HCT116 (cell line): ENCODE data around the gene CHRNG.

Experiments used
- CEBPB ChIP-seq: IDR thresholded peaks from 2 replicates; pipeline ENCODE4 v1.6.1; 2012; ENCODE audit warnings: low read depth
- EZH2 ChIP-seq: fragments of 200-600 bp; sonication (generic); IDR thresholded peaks from 2 replicates; pipeline ENCODE4 v1.6.1; 2017; ENCODE audit warnings: antibody characterized with exemption, mixed run types
- EZH2phosphoT487 ChIP-seq: fragments of 200-600 bp; IDR thresholded peaks from 2 replicates; pipeline ENCODE4 v1.6.1; 2018; ENCODE audit warnings: antibody characterized with exemption, borderline replicate concordance
- POLR2AphosphoS5 ChIP-seq: IDR thresholded peaks from 2 replicates; pipeline ENCODE4 v1.6.1; 2011; ENCODE audit warnings: mild to moderate bottlenecking, low read depth, low read length, moderate library complexity
- RAD21 ChIP-seq: IDR thresholded peaks from 2 replicates; pipeline ENCODE4 v1.6.1; 2012; ENCODE audit warnings: low read depth, mild to moderate bottlenecking
- TCF7L2 ChIP-seq: IDR thresholded peaks from 2 replicates; pipeline ENCODE4 v1.7.0; 2011; ENCODE audit warnings: borderline replicate concordance, inconsistent platforms; ENCODE audit not compliant: insufficient read depth, insufficient read length; ENCODE audit errors: extremely low read depth
- ZNF274 ChIP-seq: fragments of 200-500 bp; sonication (Bioruptor generic); IDR thresholded peaks from 2 replicates; pipeline ENCODE4 v1.6.1; 2014; ENCODE audit warnings: mild to moderate bottlenecking, low read depth, low read length, inconsistent platforms
- TF ChIP-seq, protein P1 (sequence below): IDR thresholded peaks from 2 replicates; pipeline ENCODE4 v1.6.1; 2011; ENCODE audit warnings: mild to moderate bottlenecking, low read length, moderate library complexity; ENCODE audit not compliant: insufficient replicate concordance; ENCODE audit errors: extremely low read depth
- TF ChIP-seq, protein P2 (sequence below), 3 experiments: fragments of 200-600 bp in 1 of 3; sonication (generic) in 1 of 3; IDR thresholded peaks in 2 of 3; conservative IDR thresholded peaks in 1 of 3; 2 replicates each; pipeline ENCODE4 v1.5.1; 2012 to 2017; ENCODE audit warnings: low read depth in 2 of 3, low read length in 2 of 3, antibody characterized with exemption in 1 of 3, borderline replicate concordance in 1 of 3, control low read depth in 1 of 3, mild to moderate bottlenecking in 1 of 3, mixed read lengths in 1 of 3, mixed run types in 1 of 3, moderate library complexity in 1 of 3; ENCODE audit not compliant: insufficient read depth in 1 of 3
- TF ChIP-seq, protein P3 (sequence below): IDR thresholded peaks from 2 replicates; pipeline ENCODE4 v1.6.1; 2012
- TF ChIP-seq, protein P4 (sequence below): IDR thresholded peaks from 2 replicates; pipeline ENCODE4 v1.6.1; 2012; ENCODE audit warnings: low read depth

DNA sequence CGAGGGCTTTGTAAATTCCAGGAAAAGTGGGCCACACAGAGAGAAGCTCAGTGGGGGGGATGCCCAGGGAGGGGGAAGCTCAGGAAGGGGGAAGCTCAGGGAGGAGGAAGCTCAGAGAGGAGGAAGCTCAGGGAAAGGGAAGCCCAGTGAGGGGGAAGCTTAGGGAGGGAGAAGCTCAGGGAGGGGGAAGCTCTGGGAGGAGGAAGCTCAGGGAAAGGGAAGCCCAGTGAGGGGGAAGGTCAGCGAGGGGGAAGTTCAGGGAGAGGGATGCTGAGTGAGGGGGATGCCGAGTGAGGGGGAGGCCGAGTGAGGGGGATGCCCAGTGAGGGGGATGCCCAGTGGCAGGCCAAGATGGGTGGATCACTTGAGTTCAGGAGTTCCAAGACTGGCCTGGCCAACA, 821 bp upstream of the CHRNG start:
- TF ChIP-seq, protein P1, sequence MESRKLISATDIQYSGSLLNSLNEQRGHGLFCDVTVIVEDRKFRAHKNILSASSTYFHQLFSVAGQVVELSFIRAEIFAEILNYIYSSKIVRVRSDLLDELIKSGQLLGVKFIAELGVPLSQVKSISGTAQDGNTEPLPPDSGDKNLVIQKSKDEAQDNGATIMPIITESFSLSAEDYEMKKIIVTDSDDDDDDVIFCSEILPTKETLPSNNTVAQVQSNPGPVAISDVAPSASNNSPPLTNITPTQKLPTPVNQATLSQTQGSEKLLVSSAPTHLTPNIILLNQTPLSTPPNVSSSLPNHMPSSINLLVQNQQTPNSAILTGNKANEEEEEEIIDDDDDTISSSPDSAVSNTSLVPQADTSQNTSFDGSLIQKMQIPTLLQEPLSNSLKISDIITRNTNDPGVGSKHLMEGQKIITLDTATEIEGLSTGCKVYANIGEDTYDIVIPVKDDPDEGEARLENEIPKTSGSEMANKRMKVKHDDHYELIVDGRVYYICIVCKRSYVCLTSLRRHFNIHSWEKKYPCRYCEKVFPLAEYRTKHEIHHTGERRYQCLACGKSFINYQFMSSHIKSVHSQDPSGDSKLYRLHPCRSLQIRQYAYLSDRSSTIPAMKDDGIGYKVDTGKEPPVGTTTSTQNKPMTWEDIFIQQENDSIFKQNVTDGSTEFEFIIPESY: no peak
- TF ChIP-seq, protein P2, sequence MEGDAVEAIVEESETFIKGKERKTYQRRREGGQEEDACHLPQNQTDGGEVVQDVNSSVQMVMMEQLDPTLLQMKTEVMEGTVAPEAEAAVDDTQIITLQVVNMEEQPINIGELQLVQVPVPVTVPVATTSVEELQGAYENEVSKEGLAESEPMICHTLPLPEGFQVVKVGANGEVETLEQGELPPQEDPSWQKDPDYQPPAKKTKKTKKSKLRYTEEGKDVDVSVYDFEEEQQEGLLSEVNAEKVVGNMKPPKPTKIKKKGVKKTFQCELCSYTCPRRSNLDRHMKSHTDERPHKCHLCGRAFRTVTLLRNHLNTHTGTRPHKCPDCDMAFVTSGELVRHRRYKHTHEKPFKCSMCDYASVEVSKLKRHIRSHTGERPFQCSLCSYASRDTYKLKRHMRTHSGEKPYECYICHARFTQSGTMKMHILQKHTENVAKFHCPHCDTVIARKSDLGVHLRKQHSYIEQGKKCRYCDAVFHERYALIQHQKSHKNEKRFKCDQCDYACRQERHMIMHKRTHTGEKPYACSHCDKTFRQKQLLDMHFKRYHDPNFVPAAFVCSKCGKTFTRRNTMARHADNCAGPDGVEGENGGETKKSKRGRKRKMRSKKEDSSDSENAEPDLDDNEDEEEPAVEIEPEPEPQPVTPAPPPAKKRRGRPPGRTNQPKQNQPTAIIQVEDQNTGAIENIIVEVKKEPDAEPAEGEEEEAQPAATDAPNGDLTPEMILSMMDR (IDR thresholded peaks at IDR 0.05 in 2 of 3, conservative IDR thresholded peaks at IDR 0.05 in 1 of 3; ENCODE audit: borderline replicate concordance in 1 of 3, insufficient read depth in 1 of 3, low read depth in 2 of 3, low read length in 2 of 3): no peak
- TF ChIP-seq RAD21 (no peak), EZH2 (no peak), CEBPB (no peak), POLR2AphosphoS5 (no peak), ZNF274 (no peak), TCF7L2 (no peak), EZH2phosphoT487 (no peak)
- TF ChIP-seq, protein P3, sequence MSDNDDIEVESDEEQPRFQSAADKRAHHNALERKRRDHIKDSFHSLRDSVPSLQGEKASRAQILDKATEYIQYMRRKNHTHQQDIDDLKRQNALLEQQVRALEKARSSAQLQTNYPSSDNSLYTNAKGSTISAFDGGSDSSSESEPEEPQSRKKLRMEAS: no peak
- TF ChIP-seq, protein P4, sequence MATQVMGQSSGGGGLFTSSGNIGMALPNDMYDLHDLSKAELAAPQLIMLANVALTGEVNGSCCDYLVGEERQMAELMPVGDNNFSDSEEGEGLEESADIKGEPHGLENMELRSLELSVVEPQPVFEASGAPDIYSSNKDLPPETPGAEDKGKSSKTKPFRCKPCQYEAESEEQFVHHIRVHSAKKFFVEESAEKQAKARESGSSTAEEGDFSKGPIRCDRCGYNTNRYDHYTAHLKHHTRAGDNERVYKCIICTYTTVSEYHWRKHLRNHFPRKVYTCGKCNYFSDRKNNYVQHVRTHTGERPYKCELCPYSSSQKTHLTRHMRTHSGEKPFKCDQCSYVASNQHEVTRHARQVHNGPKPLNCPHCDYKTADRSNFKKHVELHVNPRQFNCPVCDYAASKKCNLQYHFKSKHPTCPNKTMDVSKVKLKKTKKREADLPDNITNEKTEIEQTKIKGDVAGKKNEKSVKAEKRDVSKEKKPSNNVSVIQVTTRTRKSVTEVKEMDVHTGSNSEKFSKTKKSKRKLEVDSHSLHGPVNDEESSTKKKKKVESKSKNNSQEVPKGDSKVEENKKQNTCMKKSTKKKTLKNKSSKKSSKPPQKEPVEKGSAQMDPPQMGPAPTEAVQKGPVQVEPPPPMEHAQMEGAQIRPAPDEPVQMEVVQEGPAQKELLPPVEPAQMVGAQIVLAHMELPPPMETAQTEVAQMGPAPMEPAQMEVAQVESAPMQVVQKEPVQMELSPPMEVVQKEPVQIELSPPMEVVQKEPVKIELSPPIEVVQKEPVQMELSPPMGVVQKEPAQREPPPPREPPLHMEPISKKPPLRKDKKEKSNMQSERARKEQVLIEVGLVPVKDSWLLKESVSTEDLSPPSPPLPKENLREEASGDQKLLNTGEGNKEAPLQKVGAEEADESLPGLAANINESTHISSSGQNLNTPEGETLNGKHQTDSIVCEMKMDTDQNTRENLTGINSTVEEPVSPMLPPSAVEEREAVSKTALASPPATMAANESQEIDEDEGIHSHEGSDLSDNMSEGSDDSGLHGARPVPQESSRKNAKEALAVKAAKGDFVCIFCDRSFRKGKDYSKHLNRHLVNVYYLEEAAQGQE: no peak
